ENCODE measurements around the gene CD3G. TPM values are rescaled to one million over a fixed set of nuclear protein-coding genes. Genes with fewer than 3 reads are reported as not detected.
"Not testable (repeated sequence)": the region's sequence is repeated elsewhere in the genome, so short reads cannot be mapped to it uniquely, and the experiment has no call there.

Gene CD3G
- 1 to 10 TPM in 1 of 2 donors, under 1 TPM in 1; 0.76 to 1.4 TPM for total RNA-seq
- long read RNA-seq = 0 reads

DNA sequence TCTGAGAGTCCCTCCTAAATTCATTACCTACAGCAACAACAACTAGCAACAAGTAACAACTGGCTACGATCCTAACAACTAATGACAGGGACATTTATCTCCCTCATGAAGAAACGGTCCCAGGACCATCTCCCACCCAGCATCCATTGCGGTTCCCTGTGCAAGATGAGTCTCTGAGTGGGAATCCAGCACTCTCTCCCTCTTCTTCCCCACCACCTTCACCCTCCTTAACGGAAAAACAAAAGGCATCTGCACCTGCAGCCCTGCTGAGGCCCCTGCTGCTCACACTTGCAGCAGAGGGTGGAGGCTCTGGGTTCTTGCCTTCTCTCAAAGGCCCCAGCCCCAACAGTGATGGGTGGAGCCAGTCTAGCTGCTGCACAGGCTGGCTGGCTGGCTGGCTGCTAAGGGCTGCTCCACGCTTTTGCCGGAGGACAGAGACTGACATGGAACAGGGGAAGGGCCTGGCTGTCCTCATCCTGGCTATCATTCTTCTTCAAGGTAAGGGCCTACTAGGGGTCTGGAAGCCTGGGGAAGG is at the start of gene CD3G:
Gene CD3G (plus strand): TSS at position 364 of the 535 bp plus-strand sequence. CDS start 80 bp downstream, at position 444.
- intact Hi-C loops (cut with DNase I) = no loop called here
- no peak for DNase-seq
- ATAC-seq = peak in 1 of 2 donors; percentile 55

DNA sequence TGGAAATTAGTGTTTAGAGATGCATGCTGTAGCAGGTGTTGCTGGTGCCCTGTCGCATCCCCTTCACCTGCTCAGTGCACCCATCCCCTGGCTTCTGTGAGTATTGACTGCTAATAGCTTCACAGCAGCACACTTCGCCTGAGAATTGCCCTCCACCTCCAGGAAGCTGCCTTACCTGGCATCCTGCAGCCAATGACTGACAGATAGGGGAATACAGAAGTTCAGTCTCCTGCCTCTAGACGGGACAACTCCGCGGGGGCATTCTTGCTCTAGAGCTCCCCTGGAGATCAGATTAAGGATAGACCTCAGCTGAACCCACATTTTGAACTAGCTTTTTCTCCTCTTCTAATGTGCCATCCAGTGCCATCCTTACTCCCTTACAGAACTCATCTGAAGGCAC is 48.9 kb upstream of the CD3G start:
- ATAC-seq (no peak), DNase-seq (no peak)
- intact Hi-C loops (cut with DNase I) = loop anchor here in 1 of 2 donors (10.0 kb wide), 1 partner anchor 100 kb away; no protein-coding TSS in a partner anchor

DNA sequence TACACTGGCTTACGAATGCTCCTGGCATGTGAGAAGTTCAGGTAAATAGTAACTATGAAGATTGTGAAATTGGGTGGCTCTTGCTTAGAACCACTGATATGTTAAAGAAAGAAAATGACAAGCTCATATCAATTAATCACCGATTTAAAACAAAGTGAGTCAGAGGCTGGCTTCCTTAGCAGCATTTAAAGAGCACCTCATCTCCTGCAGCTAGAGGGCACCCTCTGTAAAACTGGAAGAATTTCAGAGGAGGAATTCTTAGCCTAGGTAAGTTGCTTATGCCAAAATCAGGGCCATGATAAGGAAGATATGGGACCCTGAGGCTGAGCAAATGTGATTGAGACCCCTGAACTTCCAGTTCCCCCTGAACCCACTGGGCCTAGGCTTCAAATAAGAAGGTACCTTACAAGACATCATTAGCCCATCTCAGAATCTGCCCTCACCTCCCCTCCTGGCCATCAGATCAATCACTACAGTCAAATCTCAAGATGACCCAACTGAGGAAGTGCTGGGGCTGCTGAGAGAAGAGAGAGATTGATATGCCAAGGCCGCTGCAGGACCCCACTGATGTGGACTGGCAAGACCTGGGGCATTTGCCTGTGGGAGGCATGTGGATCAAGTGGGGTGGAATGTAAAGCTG is 48.2 kb upstream of the CD3G start:
- intact Hi-C loops (cut with DNase I) = loop anchor here (2.0 to 10.0 kb wide), 2 partner anchors 101 to 193 kb away; no protein-coding TSS in a partner anchor
- ATAC-seq (peak in 1 of 2 donors; percentile 37), DNase-seq (no peak)

- ATAC-seq (no peak), DNase-seq (no peak)
- intact Hi-C loops (cut with DNase I) = no loop called here
Measured at GRCh38 chr11:118301600-118302195, 42.4 kb upstream of the CD3G start.

DNA sequence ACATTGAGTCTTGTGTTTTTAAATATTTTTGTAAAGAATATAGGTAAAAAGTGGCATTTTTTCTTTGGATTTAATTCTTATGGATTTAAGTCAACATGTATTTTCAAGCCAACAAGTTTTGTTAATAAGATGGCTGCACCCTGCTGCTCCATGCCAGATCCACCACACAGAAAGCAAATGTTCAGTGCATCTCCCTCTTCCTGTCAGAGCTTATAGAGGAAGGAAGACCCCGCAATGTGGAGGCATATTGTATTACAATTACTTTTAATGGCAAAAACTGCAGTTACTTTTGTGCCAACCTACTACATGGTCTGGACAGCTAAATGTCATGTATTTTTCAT is 39.9 kb upstream of the CD3G start:
- intact Hi-C loops (cut with DNase I) = no loop called here
- no peak for DNase-seq
- ATAC-seq = no peak

DNA sequence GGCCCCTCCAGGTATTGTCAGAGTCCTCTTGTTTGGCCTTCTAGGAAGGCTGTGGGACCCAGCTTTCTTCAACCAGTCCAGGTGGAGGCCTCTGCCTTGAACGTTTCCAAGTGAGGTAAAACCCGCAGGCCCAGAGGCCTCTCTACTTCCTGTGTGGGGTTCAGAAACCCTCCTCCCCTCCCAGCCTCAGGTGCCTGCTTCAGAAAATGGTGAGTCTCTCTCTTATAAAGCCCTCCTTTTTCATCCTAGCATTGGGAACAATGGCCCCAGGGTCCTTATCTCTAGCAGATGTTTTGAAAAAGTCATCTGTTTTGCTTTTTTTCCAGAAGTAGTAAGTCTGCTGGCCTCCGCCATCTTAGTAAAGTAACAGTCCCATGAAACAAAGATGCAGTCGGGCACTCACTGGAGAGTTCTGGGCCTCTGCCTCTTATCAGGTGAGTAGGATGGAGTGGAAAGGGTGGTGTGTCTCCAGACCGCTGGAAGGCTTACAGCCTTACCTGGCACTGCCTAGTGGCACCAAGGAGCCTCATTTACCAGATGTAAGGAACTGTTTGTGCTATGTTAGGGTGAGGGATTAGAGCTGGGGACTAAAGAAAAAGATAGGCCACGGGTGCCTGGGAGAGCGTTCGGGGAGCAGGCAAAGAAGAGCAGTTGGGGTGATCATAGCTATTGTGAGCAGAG is 39.4 kb upstream of the CD3G start, which contains the start of gene CD3E:
Gene CD3E (plus strand): TSS at position 163 of the 681 bp plus-strand sequence. CDS start 223 bp downstream, at position 386.
- ATAC-seq (peak in 1 of 2 donors; percentile 44), DNase-seq (no peak)
- intact Hi-C loops (cut with DNase I) = no loop called here

DNA sequence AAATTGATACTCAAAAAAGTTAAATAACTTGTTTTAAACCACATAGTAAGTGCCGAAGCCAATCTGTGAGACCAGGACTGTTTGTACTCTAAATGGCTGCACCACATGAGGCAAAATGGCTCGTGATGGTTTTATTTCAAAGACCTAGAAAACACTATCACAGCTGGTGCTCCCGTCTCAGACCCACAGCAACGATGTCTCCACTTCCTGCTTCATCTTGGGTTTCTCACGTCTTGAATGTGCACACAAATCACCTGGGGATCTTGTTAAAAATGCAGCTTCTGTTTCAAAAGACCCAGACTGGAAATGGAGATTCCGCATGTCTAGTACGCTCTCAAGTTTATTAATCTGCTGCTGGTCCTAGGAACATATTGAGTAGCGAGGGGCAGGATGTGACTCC is 38.4 kb upstream of the CD3G start:
- ATAC-seq (no peak), DNase-seq (no peak)
- intact Hi-C loops (cut with DNase I) = no loop called here

DNA sequence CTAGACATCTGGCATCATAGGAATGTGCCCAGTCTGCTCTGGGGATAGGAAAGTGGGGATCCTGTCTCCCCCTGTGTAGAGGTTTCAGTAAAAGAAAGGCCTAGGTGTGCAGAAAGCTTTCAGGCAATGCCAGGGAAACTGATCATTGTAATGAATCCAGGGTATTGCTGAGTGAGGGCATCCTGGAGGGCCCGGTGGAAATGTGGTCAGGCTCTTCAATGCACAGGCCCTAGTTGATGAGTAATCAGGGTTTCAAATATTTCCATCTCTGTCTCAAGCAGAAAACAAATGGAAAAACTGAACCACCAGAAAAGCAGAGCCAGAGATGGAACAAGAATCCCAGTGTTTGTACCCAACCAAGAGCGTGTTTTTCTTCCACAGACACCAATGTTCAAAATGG is 37.6 kb upstream of the CD3G start:
- ATAC-seq = no peak
- no peak for DNase-seq
- intact Hi-C loops (cut with DNase I) = no loop called here

DNA sequence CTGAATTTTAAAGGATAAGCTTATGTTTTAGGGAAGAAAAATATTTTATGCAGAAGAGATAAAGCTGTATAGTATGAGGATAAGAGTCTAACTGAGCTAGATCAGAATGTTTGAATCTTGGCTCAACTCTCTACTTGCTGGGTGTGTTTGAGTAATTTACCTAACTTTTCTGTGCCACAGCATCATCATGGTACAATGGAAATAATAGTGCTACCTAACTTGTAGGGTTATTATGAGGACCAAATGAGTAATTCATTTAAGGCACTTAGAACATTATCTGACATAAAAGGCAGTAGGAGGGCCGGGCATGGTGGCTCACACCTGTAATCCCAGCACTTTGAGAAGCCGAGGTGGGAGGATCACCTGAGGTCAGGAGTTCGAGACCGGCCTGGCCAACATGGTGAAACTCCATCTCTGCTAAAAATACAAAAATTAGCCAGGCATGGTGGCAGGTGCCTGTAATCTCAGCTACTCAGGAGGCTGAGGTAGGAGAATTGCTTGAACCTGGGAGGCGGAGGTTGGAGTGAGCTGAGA is 35.1 kb upstream of the CD3G start:
- DNase-seq; ATAC-seq; intact Hi-C loops (cut with DNase I): not testable (repeated sequence)

GRCh38 chr11:118310271-118310670 is 33.9 kb upstream of the CD3G start:
- intact Hi-C loops (cut with DNase I) = no loop called here
- no peak for DNase-seq
- ATAC-seq = no peak

GRCh38 chr11:118310781-118311485 is 33.2 kb upstream of the CD3G start:
- intact Hi-C loops (cut with DNase I) = no loop called here
- DNase-seq = no peak
- ATAC-seq = no peak

GRCh38 chr11:118311518-118311917 is 32.6 kb upstream of the CD3G start:
- ATAC-seq (no peak), DNase-seq (no peak)
- intact Hi-C loops (cut with DNase I) = no loop called here

- DNase-seq (no peak), ATAC-seq (no peak)
- intact Hi-C loops (cut with DNase I) = no loop called here
Measured at GRCh38 chr11:118312328-118312727, 31.8 kb upstream of the CD3G start.

DNA sequence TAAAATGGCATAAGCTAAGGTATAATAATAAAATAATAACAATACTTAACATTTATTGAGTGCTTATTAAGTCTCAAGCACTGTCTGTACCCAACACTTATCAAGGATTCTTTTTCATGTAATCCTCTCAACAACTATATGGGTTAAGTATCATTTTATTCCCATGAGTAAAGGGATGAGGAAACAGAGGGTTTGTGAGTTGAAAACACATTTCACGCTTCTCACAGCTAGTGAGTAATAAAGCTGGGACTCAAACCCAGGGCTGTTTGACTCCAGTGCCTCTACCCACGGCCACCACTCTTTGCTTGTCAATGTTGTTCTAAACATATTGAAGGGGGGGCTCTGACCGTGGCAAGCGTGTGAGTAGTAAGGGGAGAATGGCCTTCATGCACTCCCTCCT is 30.9 kb upstream of the CD3G start:
- ATAC-seq = no peak
- no peak for DNase-seq
- intact Hi-C loops (cut with DNase I) = no loop called here

DNA sequence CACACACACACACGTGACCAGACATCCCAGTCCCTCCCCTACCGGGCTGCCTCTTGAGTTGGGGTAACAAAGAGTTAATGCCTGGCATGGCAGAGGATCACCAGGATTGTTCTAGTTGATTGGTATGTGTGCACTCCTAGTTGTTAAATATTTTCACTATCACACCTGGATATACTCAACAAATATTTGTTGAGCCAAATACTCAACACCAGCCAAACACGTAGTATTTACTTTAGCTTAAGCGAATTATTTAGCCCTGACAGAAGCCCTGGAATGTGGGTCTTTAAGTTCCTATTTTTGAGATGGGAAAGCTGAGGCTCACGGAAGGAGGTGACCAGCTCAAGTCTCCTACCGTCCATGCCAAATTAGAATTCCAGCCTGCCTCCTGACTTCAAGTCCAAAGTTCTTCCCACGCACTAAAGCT is 29.1 kb upstream of the CD3G start:
- ATAC-seq (no peak), DNase-seq (no peak)
- intact Hi-C loops (cut with DNase I) = no loop called here

DNA sequence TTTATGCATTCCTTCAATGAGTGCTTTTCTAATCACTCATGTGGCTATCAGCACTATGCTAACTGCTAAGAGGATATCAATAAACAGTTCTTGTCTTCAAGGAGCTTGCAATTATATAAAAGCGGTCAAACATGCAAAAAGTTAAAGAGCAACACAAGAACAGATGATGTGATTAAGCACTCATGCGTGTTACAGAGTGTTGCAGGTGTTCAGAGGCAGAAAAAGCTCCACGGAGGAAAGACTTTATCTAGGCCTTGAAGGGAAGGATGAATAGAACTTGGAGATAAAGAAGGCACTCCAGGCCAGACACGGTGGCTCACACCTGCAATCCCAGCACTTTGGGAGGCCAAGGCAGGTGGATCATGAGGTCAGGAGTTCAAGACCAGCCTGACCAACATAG is 26.0 kb upstream of the CD3G start:
- ATAC-seq (no peak), DNase-seq (no peak)

GRCh38 chr11:118318581-118319336 is 25.4 kb upstream of the CD3G start:
- ATAC-seq = no peak
- intact Hi-C loops (cut with DNase I) = no loop called here
- no peak for DNase-seq

More for the DNA sequence above, 26.0 kb upstream of the CD3G start:
- intact Hi-C loops (cut with DNase I) = no loop called here

DNA sequence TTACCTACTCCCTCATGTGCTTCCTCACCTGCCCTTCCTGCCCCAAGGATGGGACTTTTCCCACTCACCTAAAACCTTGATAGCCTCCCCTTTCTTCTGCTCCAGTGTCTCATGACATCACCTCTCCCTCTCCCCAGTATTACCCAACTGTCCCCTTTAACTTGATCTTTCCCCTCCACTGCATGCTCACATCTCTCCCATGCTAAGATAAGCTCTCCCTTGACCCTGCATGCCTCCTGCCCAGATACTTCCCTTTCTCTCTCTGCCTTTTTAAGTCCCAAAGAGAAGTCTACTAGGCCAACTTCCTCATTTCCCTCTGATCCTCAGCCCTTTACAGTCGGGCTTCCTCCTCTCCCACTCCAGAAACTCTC is 24.8 kb upstream of the CD3G start:
- DNase-seq = no peak
- intact Hi-C loops (cut with DNase I) = no loop called here
- peak in 1 of 2 donors; percentile 18 for ATAC-seq

DNA sequence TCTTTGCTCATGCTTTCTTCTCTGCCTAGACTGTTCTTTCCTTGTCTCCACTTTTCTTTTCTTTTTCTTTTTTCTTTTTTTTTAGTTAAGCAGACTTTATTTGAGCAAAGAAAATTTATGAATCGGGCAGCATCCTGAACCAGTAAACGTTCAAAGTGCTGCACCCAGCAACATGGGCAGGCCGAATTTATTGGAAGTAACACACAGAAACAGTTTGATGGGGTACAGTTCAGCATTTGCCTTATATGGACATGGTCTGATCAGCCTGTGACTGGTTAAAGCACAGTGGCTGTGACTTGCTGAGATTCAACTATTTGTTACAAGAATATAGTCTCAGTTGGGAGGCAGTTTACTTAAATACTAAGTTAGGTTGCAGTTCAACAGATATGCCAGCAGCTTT is 23.6 kb upstream of the CD3G start:
- DNase-seq = no peak
- intact Hi-C loops (cut with DNase I) = no loop called here
- ATAC-seq = no peak
